Neural progenitor cell (in vitro differentiated cells): ENCODE measurements around the gene GPRIN2. TPM values are rescaled to one million over a fixed set of nuclear protein-coding genes. Genes with fewer than 3 reads are reported as not detected.

Source experiments
- total RNA-seq: library from RNA; depleted of rRNA; stranded (reverse); fragments of >200 nt; gene quantifications from 2 replicates; pipeline ENCODE4 v1.2.3, GENCODE V29; 2015; ENCODE audit warnings: low replicate concordance

GPRIN2 gene
- total RNA-seq, 1 donor from 2014 or later: 6.9 TPM

Other genes starting within 250 kb of the GPRIN2 start
- not detected in 2 replicates for gene ANXA8L1, start 180.9 kb downstream of the GPRIN2 start, total RNA-seq
- 0.22 TPM in 1 of 2 replicates, not detected in the other for gene NPY4R, start 90.7 kb downstream of the GPRIN2 start, total RNA-seq
- gene SYT15, start 22.5 kb upstream of the GPRIN2 start, total RNA-seq: 0.15 and 0.17 TPM in 2 replicates